ENCODE measurements around the gene IGF2.

DNA sequence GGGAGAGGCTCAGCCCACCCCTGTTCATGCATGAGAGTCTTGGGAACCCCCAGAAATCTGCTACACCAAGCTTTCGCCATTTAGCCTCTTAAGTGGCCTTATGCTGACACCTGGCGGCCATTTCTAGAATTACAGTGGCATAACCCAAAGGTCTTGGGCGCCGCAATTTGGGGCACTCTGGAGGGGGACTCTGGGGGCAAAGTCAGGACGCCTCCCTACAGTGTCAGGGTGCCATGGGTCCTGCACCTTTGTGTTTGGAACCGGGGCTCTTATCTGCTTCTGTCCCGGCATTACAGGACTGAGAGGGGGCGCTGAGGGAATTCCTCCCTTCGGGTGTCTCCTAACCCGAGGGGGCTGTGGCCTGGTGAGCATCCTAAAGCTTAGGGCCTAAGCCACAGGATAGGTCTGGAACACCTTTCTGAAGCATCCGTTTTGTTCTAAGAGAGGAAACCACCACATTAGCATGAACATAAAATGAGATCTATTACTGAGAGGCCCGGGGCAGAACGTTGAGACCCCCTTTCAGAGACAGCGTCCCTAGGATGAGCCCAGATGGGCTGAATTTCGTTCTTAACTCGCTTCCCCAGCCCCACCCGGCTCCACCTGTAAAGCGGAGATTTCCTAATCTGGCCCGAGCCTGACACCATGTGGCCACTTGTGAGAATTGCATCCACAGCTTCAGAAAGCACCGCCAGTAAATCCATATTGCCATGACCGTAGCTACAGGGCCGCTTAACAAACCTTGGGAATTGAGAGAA lies 12.5 kb upstream of the IGF2 start:
- TF ChIP-seq CTCF (IDR thresholded peaks at IDR 0.05), result peak; percentile 80 to 90
- no peak for TF ChIP-seq EP300 (IDR thresholded peaks at IDR 0.05)
